T-helper 2 cell treated with Interferon-gamma antibody and Interleukin-4, amounts not matched to agents 5 μg/mL and 100 μg/mL, for 36 hours (primary cell): ENCODE data around the gene TTC22.

Experiments
- DNase-seq: peaks from one replicate; pipeline ENCODE4 v3.0.0; 2021; ENCODE audit warnings: low spot score
- H3K27ac Mint-ChIP-seq: one replicate; pipeline ENCODE4 v1.8.0; 2021; ENCODE audit warnings: mild to moderate bottlenecking, mixed read lengths
- H3K27me3 Mint-ChIP-seq: one replicate; pipeline ENCODE4 v1.8.0; 2021; ENCODE audit warnings: low read depth, mixed read lengths
- H3K36me3 Mint-ChIP-seq: one replicate; pipeline ENCODE4 v1.8.0; 2021; ENCODE audit warnings: low read depth, mixed read lengths
- H3K4me1 Mint-ChIP-seq: one replicate; pipeline ENCODE4 v1.8.0; 2021; ENCODE audit warnings: low read depth, mixed read lengths
- H3K4me3 Mint-ChIP-seq: one replicate; pipeline ENCODE4 v1.8.0; 2022; ENCODE audit warnings: mild to moderate bottlenecking, moderate library complexity, mixed read lengths
- H3K9me3 Mint-ChIP-seq: one replicate; pipeline ENCODE4 v1.8.0; 2021; ENCODE audit warnings: mixed read lengths

Gene TTC22

DNA sequence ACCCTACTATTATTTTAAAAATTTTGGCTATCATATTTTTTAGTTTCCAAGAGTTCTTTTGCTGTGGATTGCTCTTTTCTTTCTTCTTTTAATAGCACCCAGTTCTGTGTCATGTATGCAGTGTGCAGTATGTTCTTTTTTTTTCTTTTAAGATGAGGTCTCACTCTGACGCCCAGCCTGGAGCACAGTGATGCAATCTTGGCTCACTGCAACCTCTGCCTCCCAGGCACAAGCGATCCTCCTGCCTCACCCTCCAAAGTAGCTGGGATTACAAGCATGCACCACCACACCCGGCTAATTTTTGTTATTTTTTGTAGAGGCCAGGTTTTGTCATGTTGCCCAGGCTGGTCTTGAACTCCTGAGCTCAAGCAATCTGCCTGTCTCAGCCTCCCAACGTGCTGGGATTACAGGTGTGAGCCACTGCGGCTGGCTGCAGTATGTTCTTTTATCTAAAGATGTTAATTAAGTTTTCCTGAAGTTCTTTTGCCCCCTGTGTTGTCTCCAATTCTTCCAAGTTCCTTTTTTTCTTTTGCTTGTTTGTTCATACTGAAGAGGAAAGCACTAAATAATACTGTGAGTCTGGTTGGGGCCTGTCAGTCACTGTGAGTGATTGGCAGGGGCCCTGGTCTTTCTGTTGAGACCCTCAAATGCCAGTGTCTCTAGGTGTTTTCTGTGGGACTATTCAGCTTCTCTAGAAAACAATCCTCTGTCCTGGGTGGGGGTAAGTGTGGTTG lies 17.5 kb upstream of the TTC22 start:
- peaks cover 5% of the 10 kb centered on the region for H3K9me3 Mint-ChIP-seq

GRCh38 chr1:54816951-54817350 lies 15.8 kb upstream of the TTC22 start:
- no peaks in the 10 kb centered on the region for H3K27me3 Mint-ChIP-seq
- H3K4me3 Mint-ChIP-seq, result no peak overlapping the region
- peaks cover 11% of the 10 kb centered on the region for H3K4me1 Mint-ChIP-seq
- no peaks in the 10 kb centered on the region for H3K9me3 Mint-ChIP-seq
- no peaks in the 10 kb centered on the region for H3K36me3 Mint-ChIP-seq
- no peak for DNase-seq
- no peak overlapping the region for H3K27ac Mint-ChIP-seq

More for the DNA sequence above, 17.5 kb upstream of the TTC22 start:
- H3K27ac Mint-ChIP-seq, result no peak overlapping the region
- H3K36me3 Mint-ChIP-seq, result no peaks in the 10 kb centered on the region
- H3K4me1 Mint-ChIP-seq, result peaks cover 4% of the 10 kb centered on the region
- H3K4me3 Mint-ChIP-seq, result no peak overlapping the region
- no peak for DNase-seq
- no peaks in the 10 kb centered on the region for H3K27me3 Mint-ChIP-seq

- Mint-ChIP-seq H3K4me1 (peaks cover 11% of the 10 kb centered on the region), H3K4me3 (no peak overlapping the region), H3K36me3 (no peaks in the 10 kb centered on the region), H3K27me3 (no peaks in the 10 kb centered on the region), H3K27ac (no peak overlapping the region), H3K9me3 (no peaks in the 10 kb centered on the region)
- DNase-seq, result no peak
Measured at GRCh38 chr1:54816130-54816529, 15.0 kb upstream of the TTC22 start.

DNA sequence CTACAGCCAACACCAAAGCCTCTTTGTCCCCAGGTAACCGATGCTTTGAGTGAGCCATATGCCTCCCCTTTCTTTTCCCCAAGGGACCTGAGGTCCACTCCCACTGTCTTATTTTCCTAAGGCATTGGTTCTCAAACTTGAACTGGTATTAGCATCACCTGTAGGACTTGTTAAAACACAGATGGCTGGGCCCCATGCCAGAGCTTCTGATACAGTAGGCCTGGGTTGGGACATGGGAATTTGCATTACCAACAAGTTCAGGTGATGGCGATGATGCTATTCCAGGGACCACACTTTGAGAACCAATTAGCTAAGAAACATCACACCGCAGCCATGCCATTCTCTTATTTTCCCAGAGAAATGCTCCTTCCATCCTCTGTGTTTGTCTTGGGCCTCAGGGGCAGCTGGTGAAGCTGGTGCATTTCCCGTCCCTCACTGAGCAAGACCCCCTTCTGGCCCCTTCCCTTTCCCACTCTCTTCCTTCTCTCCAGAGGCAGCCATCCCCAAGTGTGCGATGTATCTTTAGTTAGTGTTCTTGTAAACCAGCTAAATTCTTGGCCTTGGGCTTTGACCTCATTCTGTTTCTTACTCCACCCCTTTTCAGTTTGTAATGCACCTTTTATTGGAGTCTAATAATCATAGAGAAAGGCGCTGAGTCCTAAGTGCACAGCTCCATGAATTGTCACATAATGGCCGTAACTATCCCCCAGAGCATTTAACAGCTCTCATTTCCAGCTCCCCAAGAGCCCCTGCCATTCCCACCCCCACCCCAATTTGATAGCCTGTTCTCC lies 14.2 kb upstream of the TTC22 start:
- Mint-ChIP-seq H3K36me3 (no peaks in the 10 kb centered on the region), H3K4me3 (no peak overlapping the region), H3K27me3 (no peaks in the 10 kb centered on the region), H3K4me1 (peaks cover 11% of the 10 kb centered on the region), H3K27ac (peak overlapping the region; percentile 56), H3K9me3 (no peaks in the 10 kb centered on the region)
- DNase-seq, result no peak

- no peak for DNase-seq
- no peak overlapping the region for H3K27ac Mint-ChIP-seq
- no peak overlapping the region for H3K4me3 Mint-ChIP-seq
- H3K27me3 Mint-ChIP-seq, result no peaks in the 10 kb centered on the region
- H3K4me1 Mint-ChIP-seq, result peaks cover 11% of the 10 kb centered on the region
- H3K9me3 Mint-ChIP-seq, result no peaks in the 10 kb centered on the region
- no peaks in the 10 kb centered on the region for H3K36me3 Mint-ChIP-seq
Measured at GRCh38 chr1:54814571-54814970, 13.4 kb upstream of the TTC22 start.

DNA sequence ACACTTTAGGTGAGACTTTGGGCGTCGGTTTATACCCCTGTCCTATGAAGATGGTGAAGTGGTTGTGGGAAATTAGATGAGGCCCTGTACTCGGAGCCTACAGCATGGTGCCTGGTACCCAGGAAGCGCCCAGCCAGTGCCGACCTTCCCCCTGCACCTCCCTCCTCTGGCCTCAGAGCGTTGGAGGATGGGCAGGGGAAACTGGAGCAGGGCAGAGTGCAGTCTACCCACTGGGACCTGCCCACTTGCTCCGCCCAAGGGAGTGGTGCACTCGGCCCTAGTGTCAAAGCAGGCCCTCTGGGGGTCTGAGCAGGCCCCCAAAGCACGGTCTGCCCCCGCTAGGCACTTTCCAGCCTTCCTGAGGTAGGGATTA lies 13.0 kb upstream of the TTC22 start:
- DNase-seq, result no peak
- Mint-ChIP-seq H3K4me3 (no peak overlapping the region), H3K4me1 (peaks cover 11% of the 10 kb centered on the region), H3K27ac (no peak overlapping the region), H3K27me3 (no peaks in the 10 kb centered on the region), H3K9me3 (no peaks in the 10 kb centered on the region), H3K36me3 (no peaks in the 10 kb centered on the region)

- H3K27me3 Mint-ChIP-seq, result no peaks in the 10 kb centered on the region
- no peak overlapping the region for H3K27ac Mint-ChIP-seq
- H3K36me3 Mint-ChIP-seq, result no peaks in the 10 kb centered on the region
- peaks cover 11% of the 10 kb centered on the region for H3K4me1 Mint-ChIP-seq
- H3K4me3 Mint-ChIP-seq, result no peak overlapping the region
- DNase-seq, result no peak
- no peaks in the 10 kb centered on the region for H3K9me3 Mint-ChIP-seq
Measured at GRCh38 chr1:54813485-54814125, 12.5 kb upstream of the TTC22 start.

- peak overlapping the region; percentile 26 for H3K27ac Mint-ChIP-seq
- DNase-seq, result no peak
- no peak overlapping the region for H3K4me3 Mint-ChIP-seq
- H3K9me3 Mint-ChIP-seq, result no peaks in the 10 kb centered on the region
- H3K27me3 Mint-ChIP-seq, result no peaks in the 10 kb centered on the region
- no peaks in the 10 kb centered on the region for H3K36me3 Mint-ChIP-seq
- peaks cover 8% of the 10 kb centered on the region for H3K4me1 Mint-ChIP-seq
Measured at GRCh38 chr1:54812801-54813484, 11.8 kb upstream of the TTC22 start.

DNA sequence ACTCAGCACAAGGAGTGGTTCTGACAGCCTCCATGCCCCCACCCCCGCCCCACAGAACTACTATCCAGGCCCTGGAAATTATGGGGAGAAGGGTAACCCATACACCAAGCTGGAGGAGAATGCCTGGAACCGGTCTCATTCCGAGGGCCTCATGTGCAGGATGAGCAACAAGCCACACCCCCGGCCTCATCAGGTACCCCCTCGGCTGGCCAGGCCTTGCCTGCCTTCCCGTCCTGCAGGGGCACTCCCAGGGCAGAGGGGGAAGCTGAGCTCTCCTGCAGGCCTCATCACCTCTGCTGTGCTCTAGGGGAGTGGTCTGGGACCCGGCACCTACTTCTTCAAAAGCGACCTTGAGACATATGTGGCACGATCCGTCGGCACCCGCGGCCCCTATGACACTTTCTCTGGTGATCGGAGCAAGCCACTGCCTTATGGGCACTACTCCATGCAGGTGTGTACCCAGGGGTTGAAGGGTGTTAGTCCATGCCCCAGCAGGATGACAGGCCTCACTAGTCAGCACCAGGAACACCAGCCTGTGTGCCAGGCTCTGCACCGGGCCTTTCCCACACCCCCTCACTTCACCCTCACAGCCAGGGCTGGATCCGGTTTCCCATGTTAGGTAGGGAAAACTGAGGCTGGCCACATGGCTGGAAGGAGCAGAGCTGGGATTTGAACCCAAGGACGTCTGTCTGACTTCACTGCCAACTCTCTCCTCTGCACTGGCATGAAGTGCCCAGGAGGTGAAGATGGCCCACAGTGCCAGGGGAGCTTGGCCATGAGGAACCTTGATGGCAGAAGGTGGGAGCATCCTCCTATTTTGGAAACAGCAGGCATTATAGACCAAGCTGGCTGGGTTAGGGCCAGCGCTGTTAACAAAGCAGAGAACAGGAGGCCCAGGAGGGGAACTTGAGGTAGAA lies 10.9 kb upstream of the TTC22 start:
- H3K4me3 Mint-ChIP-seq, result no peak overlapping the region
- DNase-seq, result no peak
- H3K4me1 Mint-ChIP-seq, result peaks cover 13% of the 10 kb centered on the region
- no peak overlapping the region for H3K27ac Mint-ChIP-seq
- H3K9me3 Mint-ChIP-seq, result no peaks in the 10 kb centered on the region
- H3K36me3 Mint-ChIP-seq, result no peaks in the 10 kb centered on the region
- no peaks in the 10 kb centered on the region for H3K27me3 Mint-ChIP-seq

GRCh38 chr1:54811066-54811465 lies 9.9 kb upstream of the TTC22 start:
- Mint-ChIP-seq H3K4me1 (peaks cover 19% of the 10 kb centered on the region), H3K36me3 (no peaks in the 10 kb centered on the region), H3K27me3 (no peaks in the 10 kb centered on the region), H3K9me3 (no peaks in the 10 kb centered on the region), H3K27ac (no peak overlapping the region), H3K4me3 (no peak overlapping the region)
- DNase-seq, result no peak

DNA sequence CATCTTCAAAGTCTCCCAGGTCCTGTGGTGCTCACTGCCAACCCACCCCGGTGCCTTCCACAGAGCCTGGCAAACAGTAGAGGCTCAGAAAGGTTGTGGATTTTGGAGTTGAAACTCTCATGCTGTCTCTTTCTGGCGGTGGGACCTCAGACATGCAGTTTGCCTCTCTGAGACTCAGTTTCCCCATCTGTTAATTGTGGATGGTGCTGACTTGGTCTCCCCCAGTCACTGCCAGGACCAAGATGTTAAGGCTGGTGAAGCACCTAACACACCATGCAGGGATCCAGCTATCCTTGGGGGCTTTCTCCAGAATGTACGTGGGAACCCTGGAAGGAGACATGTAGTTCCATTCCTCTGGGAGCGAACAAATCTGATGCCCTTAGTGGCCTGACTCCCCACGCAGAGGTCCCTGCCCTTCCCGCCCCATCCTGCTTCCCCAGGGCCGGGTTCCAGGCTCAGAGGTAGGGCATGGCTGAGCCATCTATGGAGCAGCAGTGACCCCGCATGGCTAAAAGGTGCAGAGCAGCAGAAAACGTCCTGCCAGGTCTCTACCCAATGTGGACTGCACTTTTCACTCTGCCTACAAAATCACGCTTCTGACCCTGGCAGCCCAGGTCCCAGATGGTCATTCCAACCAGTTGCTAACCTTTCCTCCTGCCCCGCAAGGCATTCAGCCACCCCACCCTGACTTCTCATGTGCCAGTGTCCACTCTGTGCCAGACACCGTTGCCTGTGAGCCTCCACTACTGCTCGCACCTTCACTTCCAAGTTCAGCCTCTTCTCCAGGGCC lies 9.2 kb upstream of the TTC22 start:
- peaks cover 19% of the 10 kb centered on the region for H3K4me1 Mint-ChIP-seq
- H3K4me3 Mint-ChIP-seq, result no peak overlapping the region
- no peak overlapping the region for H3K27ac Mint-ChIP-seq
- DNase-seq, result peak; percentile 42
- no peaks in the 10 kb centered on the region for H3K36me3 Mint-ChIP-seq
- H3K9me3 Mint-ChIP-seq, result no peaks in the 10 kb centered on the region
- H3K27me3 Mint-ChIP-seq, result no peaks in the 10 kb centered on the region

- H3K36me3 Mint-ChIP-seq, result no peaks in the 10 kb centered on the region
Measured at GRCh38 chr1:54809496-54810074, 8.5 kb upstream of the TTC22 start.

More at GRCh38 chr1:54809496-54810074, 8.5 kb upstream of the TTC22 start:
- no peak overlapping the region for H3K4me3 Mint-ChIP-seq
- H3K4me1 Mint-ChIP-seq, result peaks cover 23% of the 10 kb centered on the region
- no peak for DNase-seq
- no peak overlapping the region for H3K27ac Mint-ChIP-seq
- H3K9me3 Mint-ChIP-seq, result no peaks in the 10 kb centered on the region
- H3K27me3 Mint-ChIP-seq, result no peaks in the 10 kb centered on the region
